B cell (primary cell): ENCODE measurements around the gene MORC2. TPM values are rescaled to one million over a fixed set of nuclear protein-coding genes. Genes with fewer than 3 reads are reported as not detected.

Source experiments
- ATAC-seq: fragments of 200-7000 bp; cut with Tn5 transposase; one replicate; pipeline ENCODE4 v1.10.0; 2021; ENCODE audit warnings: low read depth, mild to moderate bottlenecking, moderate number of reproducible peaks, moderate library complexity
- CTCF ChIA-PET: fragments of 350-600 bp; sonication (Branson Sonifier 250); formaldehyde crosslinking; loops from one replicate; lab custom pipeline; 2021; ENCODE audit warnings: antibody characterized with exemption, inconsistent platforms; lab: Charles Lee
- POLR2A ChIA-PET: fragments of 350-600 bp; sonication (Branson Sonifier 250); formaldehyde crosslinking; loops from one replicate; lab custom pipeline; 2021; ENCODE audit warnings: antibody characterized with exemption; lab: Charles Lee
- DNase-seq: peaks from one replicate; pipeline ENCODE4 v3.0.0; 2013
- H2AFZ ChIP-seq: 2 replicates; pipeline ENCODE4 v1.6.1; 2012; ENCODE audit warnings: mild to moderate bottlenecking, low read depth, low read length; ENCODE audit not compliant: insufficient read depth, poor library complexity, severe bottlenecking
- H3K27ac ChIP-seq, 2 donors: 1 replicate in 1 of 2; 2 replicates in 1 of 2; pipeline ENCODE4 v1.5.1; 2012 to 2013; ENCODE audit warnings: low read length in 2 of 2, mild to moderate bottlenecking in 2 of 2, moderate library complexity in 1 of 2
- H3K27me3 ChIP-seq, 4 experiments: fragments of 200-600 bp in 1 of 4; sonication (generic) in 1 of 4; replicated peaks in 1 of 4; 1 replicate in 2 of 4; 2 replicates in 2 of 4; pipeline versions ENCODE4 v1.6.1 to v1.7.0; 2013 to 2016; ENCODE audit warnings: low read length in 3 of 4, mild to moderate bottlenecking in 2 of 4, mixed read lengths in 1 of 4, moderate library complexity in 1 of 4; ENCODE audit not compliant: insufficient read depth in 4 of 4, control insufficient read depth in 3 of 4; ENCODE audit errors: control extremely low read depth in 1 of 4
- H3K36me3 ChIP-seq, 2 experiments: replicated peaks in 1 of 2; 1 replicate in 1 of 2; 2 replicates in 1 of 2; pipeline versions ENCODE4 v1.6.1 to v1.7.1; 2013; ENCODE audit warnings: low read length in 1 of 2; ENCODE audit not compliant: insufficient read depth in 2 of 2, control insufficient read depth in 1 of 2; ENCODE audit errors: control extremely low read depth in 1 of 2, extremely low read depth in 1 of 2
- H3K4me1 ChIP-seq, 2 donors: fragments of 200-600 bp in 1 of 2; sonication (generic) in 1 of 2; 1 replicate in 1 of 2; 2 replicates in 1 of 2; pipeline versions ENCODE4 v1.5.1 to v1.6.1; 2013 to 2017; ENCODE audit warnings: low read length in 2 of 2; ENCODE audit not compliant: control insufficient read depth in 2 of 2, insufficient read depth in 2 of 2
- H3K4me2 ChIP-seq: replicated peaks from 2 replicates; pipeline ENCODE3; 2012; ENCODE audit warnings: mild to moderate bottlenecking, low read depth, low read length; ENCODE audit not compliant: poor library complexity, severe bottlenecking
- H3K4me3 ChIP-seq, 5 experiments: fragments of 200-600 bp in 1 of 5; sonication (generic) in 1 of 5; 1 replicate in 3 of 5; 2 replicates in 2 of 5; pipeline versions ENCODE4 v1.5.1 to v1.7.0; 2011 to 2016; ENCODE audit warnings: low read length in 4 of 5, mild to moderate bottlenecking in 4 of 5, low read depth in 2 of 5, control low read depth in 1 of 5, moderate library complexity in 1 of 5; ENCODE audit not compliant: insufficient read depth in 1 of 5; ENCODE audit errors: control extremely low read depth in 1 of 5, extremely low read depth in 1 of 5
- H3K79me2 ChIP-seq: fragments of 200-600 bp; sonication (generic); one replicate; pipeline ENCODE4 v1.6.0; 2016; ENCODE audit warnings: low read length; ENCODE audit not compliant: control insufficient read depth, insufficient read depth
- H3K9ac ChIP-seq: fragments of 200-600 bp; sonication (generic); 2 replicates; pipeline ENCODE4 v1.6.1; 2017; ENCODE audit warnings: mild to moderate bottlenecking, low read length, moderate library complexity
- H3K9me3 ChIP-seq, 3 donors: one replicate each; pipeline versions ENCODE4 v1.6.1 to v1.7.1; 2013; ENCODE audit warnings: low read length in 2 of 3; ENCODE audit not compliant: control insufficient read depth in 2 of 3, insufficient read depth in 1 of 3; ENCODE audit errors: control extremely low read depth in 1 of 3
- H4K20me1 ChIP-seq: 2 replicates; pipeline ENCODE4 v1.6.0; 2012; ENCODE audit warnings: mild to moderate bottlenecking, low read length; ENCODE audit not compliant: insufficient read depth, control insufficient read depth, poor library complexity, severe bottlenecking
- H3K27ac Mint-ChIP-seq: one replicate; pipeline ENCODE4 v1.8.0; 2021; ENCODE audit warnings: mixed read lengths
- H3K27me3 Mint-ChIP-seq: one replicate; pipeline ENCODE4 v1.8.0; 2021; ENCODE audit warnings: mixed read lengths
- H3K4me1 Mint-ChIP-seq: one replicate; pipeline ENCODE4 v1.8.0; 2021; ENCODE audit warnings: mixed read lengths
- H3K4me3 Mint-ChIP-seq: one replicate; pipeline ENCODE4 v1.8.0; 2021; ENCODE audit warnings: mixed read lengths
- H3K9me3 Mint-ChIP-seq: one replicate; pipeline ENCODE4 v1.8.0; 2022; ENCODE audit warnings: mixed read lengths; ENCODE audit not compliant: insufficient read depth
- CTCF ChIP-seq: fragments of 200-600 bp; IDR thresholded peaks from one replicate; pipeline ENCODE4 v1.8.0; 2022; ENCODE audit warnings: antibody characterized with exemption, mild to moderate bottlenecking
- EZH2 ChIP-seq: IDR thresholded peaks from 2 replicates; pipeline ENCODE4 v1.6.1; 2012; ENCODE audit warnings: borderline replicate concordance, low read depth, mild to moderate bottlenecking, moderate library complexity, low read length; ENCODE audit not compliant: insufficient read depth, poor library complexity, severe bottlenecking
- WGBS: methylation state at CpG from one replicate; pipeline ENCODE4 v1.1.5; 2013; ENCODE audit warnings: missing lambda C conversion rate; ENCODE audit not compliant: insufficient coverage; 5-methylcytosine and 5-hydroxymethylcytosine counted together
- intact Hi-C: fragments of 100-400 bp; cut with micrococcal nuclease; formaldehyde crosslinking; loops from one replicate; pipeline ENCODE4 v1.10.0; 2022
- polyA plus RNA-seq: library from polyadenylated mRNA; depleted of rRNA; stranded (reverse); fragments of >200 nt; gene quantifications from 2 replicates; pipeline ENCODE4 v1.2.3, GENCODE V29; 2012
- total RNA-seq, 2 donors: library from RNA; stranded (reverse); fragments of 120-200 nt in 1 of 2; gene quantifications; 1 replicate in 1 of 2; 2 replicates in 1 of 2; pipeline versions ENCODE4 v1.2.3 to v1.2.4, GENCODE V29; 2013 to 2022

MORC2 gene
- total and polyA plus RNA-seq, 2 donors (not counting 1 experiment from before 2014, with no cell fraction given), result 10.1 to 25.0 TPM

- no peak for TF ChIP-seq CTCF
- no peak for TF ChIP-seq EZH2
- DNase-seq (no peak), ATAC-seq (no peak)
- Histone ChIP-seq H3K4me2 (no peak overlapping the region), H3K9ac (no peak overlapping the region), H3K27me3 (no peaks in the 10 kb centered on the region), H2AFZ (no peak overlapping the region), H3K4me1 (no peaks in the 10 kb centered on the region), H3K9me3 (peaks cover 7 to 52% (median 43%) of the 10 kb centered on the region in 3 donors), H4K20me1 (no peaks in the 10 kb centered on the region), H3K36me3 (no peaks in the 10 kb centered on the region), H3K27ac (no peak overlapping the region), H3K4me3 (no peak overlapping the region), H3K79me2 (no peaks in the 10 kb centered on the region)
- WGBS, result 85% methylated on average over 2 of the region's 4 CpGs
- Mint-ChIP-seq H3K4me3 (no peak overlapping the region), H3K9me3 (peaks cover 24% of the 10 kb centered on the region), H3K27ac (no peak overlapping the region), H3K27me3 (no peaks in the 10 kb centered on the region), H3K4me1 (no peaks in the 10 kb centered on the region)
- ChIA-PET CTCF (no interaction called here), POLR2A (interaction anchor here (0.7 kb wide), 1 partner anchor 14 kb away, joined by 9 read pairs; no protein-coding TSS in a partner anchor)
- intact Hi-C loops, result no loop called here
These were observed 17.1 kb upstream of the MORC2 start for GRCh38 chr22:30985561-30986208.

GRCh38 chr22:30984317-30984716, 15.7 kb upstream of the MORC2 start:
- peaks cover 7 to 59% (median 49%) of the 10 kb centered on the region in 3 donors for H3K9me3 ChIP-seq
- POLR2A ChIA-PET, result no interaction called here
- no peak overlapping the region for H3K4me3 Mint-ChIP-seq
- no peaks in the 10 kb centered on the region for H3K4me1 Mint-ChIP-seq
- intact Hi-C loops, result no loop called here
- H2AFZ ChIP-seq, result no peak overlapping the region
- no peak overlapping the region for H3K27ac ChIP-seq
- no peak overlapping the region for H3K4me2 ChIP-seq
- no peak overlapping the region for H3K27ac Mint-ChIP-seq
- H3K9ac ChIP-seq, result no peak overlapping the region
- H3K4me3 ChIP-seq, result no peak overlapping the region
- no peaks in the 10 kb centered on the region for H3K4me1 ChIP-seq
- CTCF ChIA-PET, result no interaction called here
- no peaks in the 10 kb centered on the region for H3K36me3 ChIP-seq
- ATAC-seq, result no peak
- peaks cover 23% of the 10 kb centered on the region for H3K9me3 Mint-ChIP-seq
- DNase-seq, result no peak
- H4K20me1 ChIP-seq, result no peaks in the 10 kb centered on the region
- WGBS, result 88% methylated on average over 1 of the region's 2 CpGs
- TF ChIP-seq EZH2, result no peak
- no peak for TF ChIP-seq CTCF
- no peaks in the 10 kb centered on the region for H3K79me2 ChIP-seq
- H3K27me3 ChIP-seq, result no peaks in the 10 kb centered on the region
- no peaks in the 10 kb centered on the region for H3K27me3 Mint-ChIP-seq
